Prostate gland (tissue), 2 donors: ENCODE measurements around the gene TMEM256.

Source experiments
- POLR2A ChIP-seq: fragments of 450-650 bp; IDR thresholded peaks from one replicate; pipeline ENCODE4 v1.6.1; 2016; ENCODE audit warnings: antibody characterized with exemption, mild to moderate bottlenecking
- POLR2AphosphoS5 ChIP-seq: sonication (generic); formaldehyde crosslinking; IDR thresholded peaks from one replicate; pipeline ENCODE4 v1.6.1; 2017; ENCODE audit warnings: antibody characterized with exemption
- TF ChIP-seq, protein P1 (sequence below), 4 experiments: fragments of 200-600 bp in 2 of 4; fragments of 450-650 bp in 2 of 4; sonication (generic) in 2 of 4; IDR thresholded peaks; 1 replicate in 3 of 4; 2 replicates in 1 of 4; pipeline ENCODE4 v1.5.1; 2016 to 2019; ENCODE audit warnings: antibody characterized with exemption in 4 of 4, mild to moderate bottlenecking in 2 of 4, moderate library complexity in 2 of 4

DNA sequence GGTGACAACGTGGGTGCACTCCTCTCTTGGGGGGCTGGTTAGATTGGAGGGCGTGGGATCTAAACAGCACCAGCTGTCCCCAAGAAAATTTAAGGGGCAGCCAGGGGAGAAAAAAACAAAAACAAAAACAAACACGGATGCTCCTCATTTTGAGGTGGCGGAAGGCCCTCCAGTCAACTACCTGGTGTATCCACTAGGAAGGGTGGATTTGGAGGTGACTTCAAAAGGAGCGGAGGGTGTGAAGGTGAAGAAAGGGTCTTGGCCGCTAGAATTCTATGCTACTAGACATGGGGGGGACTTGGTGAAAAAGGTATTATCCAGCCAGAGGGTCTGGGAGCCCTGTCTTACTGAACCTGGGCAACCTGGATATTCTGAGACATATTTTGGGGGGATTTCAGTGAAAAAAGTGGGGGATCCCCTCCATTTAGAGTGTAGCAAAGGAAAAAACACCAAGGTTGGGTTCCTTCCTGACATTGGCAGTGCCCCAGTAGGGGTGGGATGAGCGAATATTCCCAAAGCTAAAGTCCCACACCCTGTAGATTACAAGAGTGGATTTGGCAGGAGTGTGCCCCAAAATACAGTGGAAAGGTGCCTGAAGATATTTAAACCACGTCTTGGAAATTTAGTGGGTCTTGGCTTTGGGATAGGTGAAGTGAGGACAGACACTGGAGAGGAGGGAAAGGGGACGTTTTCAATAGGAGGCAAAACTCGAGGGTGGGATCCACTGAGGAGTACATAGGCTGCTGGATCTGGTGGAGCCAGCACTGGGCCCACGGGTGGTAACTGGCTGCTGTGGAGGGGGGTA is 35.0 kb upstream of the TMEM256 start:
- TF ChIP-seq POLR2AphosphoS5: no peak
- TF ChIP-seq, protein P1, sequence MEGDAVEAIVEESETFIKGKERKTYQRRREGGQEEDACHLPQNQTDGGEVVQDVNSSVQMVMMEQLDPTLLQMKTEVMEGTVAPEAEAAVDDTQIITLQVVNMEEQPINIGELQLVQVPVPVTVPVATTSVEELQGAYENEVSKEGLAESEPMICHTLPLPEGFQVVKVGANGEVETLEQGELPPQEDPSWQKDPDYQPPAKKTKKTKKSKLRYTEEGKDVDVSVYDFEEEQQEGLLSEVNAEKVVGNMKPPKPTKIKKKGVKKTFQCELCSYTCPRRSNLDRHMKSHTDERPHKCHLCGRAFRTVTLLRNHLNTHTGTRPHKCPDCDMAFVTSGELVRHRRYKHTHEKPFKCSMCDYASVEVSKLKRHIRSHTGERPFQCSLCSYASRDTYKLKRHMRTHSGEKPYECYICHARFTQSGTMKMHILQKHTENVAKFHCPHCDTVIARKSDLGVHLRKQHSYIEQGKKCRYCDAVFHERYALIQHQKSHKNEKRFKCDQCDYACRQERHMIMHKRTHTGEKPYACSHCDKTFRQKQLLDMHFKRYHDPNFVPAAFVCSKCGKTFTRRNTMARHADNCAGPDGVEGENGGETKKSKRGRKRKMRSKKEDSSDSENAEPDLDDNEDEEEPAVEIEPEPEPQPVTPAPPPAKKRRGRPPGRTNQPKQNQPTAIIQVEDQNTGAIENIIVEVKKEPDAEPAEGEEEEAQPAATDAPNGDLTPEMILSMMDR (IDR thresholded peaks at IDR 0.05): no peak
- TF ChIP-seq POLR2A: no peak
